Prostate gland (tissue), 2 donors: ENCODE results near the gene PHLDB1.

Experiments
- CTCF ChIP-seq, 4 experiments: fragments of 200-600 bp in 2 of 4; fragments of 450-650 bp in 2 of 4; sonication (generic) in 2 of 4; IDR thresholded peaks; 1 replicate in 3 of 4; 2 replicates in 1 of 4; pipeline ENCODE4 v1.5.1; 2016 to 2019; ENCODE audit warnings: antibody characterized with exemption in 4 of 4, mild to moderate bottlenecking in 2 of 4, moderate library complexity in 2 of 4
- POLR2A ChIP-seq: fragments of 450-650 bp; IDR thresholded peaks from one replicate; pipeline ENCODE4 v1.6.1; 2016; ENCODE audit warnings: antibody characterized with exemption, mild to moderate bottlenecking
- POLR2AphosphoS5 ChIP-seq: sonication (generic); formaldehyde crosslinking; IDR thresholded peaks from one replicate; pipeline ENCODE4 v1.6.1; 2017; ENCODE audit warnings: antibody characterized with exemption

DNA sequence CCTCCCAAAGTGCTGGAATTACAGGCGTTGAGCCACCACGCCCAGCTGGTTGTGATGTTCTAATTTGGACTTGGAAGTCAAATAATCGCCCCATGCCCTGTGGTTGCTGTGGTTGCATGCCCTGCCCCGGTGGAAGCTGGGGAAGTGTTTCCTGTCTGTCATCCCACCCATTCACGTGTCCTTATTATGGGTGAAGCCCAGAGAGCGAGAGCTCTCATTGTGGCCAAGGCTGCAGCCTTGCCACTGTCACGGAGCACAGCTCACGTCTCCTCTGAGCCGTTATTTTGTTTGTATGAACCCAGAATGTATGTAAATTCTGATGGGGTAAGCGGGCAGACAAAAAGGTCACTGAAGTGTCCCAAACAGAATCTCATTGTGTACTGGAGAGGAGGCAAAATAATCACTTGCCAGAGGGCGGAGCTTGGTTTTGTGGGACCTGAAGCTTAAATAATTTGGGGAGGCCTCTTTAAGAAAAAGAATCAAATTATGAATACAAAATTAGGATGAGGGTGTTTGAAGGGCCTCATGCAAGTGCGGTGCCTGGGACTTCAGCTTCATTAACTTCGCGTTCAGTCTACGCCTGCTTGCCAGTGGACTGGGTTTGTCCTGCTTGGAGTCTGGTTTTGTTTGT is 97.8 kb downstream of the PHLDB1 start:
- TF ChIP-seq CTCF (IDR thresholded peaks at IDR 0.05) (no peak), POLR2A (no peak), POLR2AphosphoS5 (no peak)
